NT2/D1 (cell line): Measurements from ENCODE around the gene RAB3B.
A peak's percentile ranks its signal among the peaks of the same experiment; 100 is the strongest.
"Not testable (repeated sequence)": the region's sequence is repeated elsewhere in the genome, so short reads cannot be mapped to it uniquely, and the experiment has no call there.

ENCODE experiments used
- DNase-seq: peaks from one replicate; pipeline ENCODE4 v3.0.0-alpha.2; 2011; ENCODE audit warnings: low read depth, low spot score
- H3K27me3 ChIP-seq: 2 replicates; pipeline ENCODE4 v1.6.0; 2011; ENCODE audit warnings: mild to moderate bottlenecking; ENCODE audit not compliant: insufficient read length, insufficient read depth
- H3K36me3 ChIP-seq: 2 replicates; pipeline ENCODE4 v1.6.1; 2011; ENCODE audit warnings: mild to moderate bottlenecking, low read length, mixed read lengths; ENCODE audit not compliant: insufficient read depth, insufficient read length
- H3K4me1 ChIP-seq: 2 replicates; pipeline ENCODE4 v1.5.1; 2011; ENCODE audit not compliant: insufficient read depth, insufficient read length
- H3K4me3 ChIP-seq: 2 replicates; pipeline ENCODE4 v1.5.1; 2011; ENCODE audit warnings: low read depth; ENCODE audit not compliant: insufficient read length
- H3K9ac ChIP-seq: 2 replicates; pipeline ENCODE4 v1.6.0; 2011; ENCODE audit warnings: low read depth; ENCODE audit not compliant: insufficient read length
- H3K9me3 ChIP-seq: 2 replicates; pipeline ENCODE4 v1.5.1; 2011; ENCODE audit warnings: mild to moderate bottlenecking, low read length; ENCODE audit not compliant: insufficient read depth
- SUZ12 ChIP-seq: IDR thresholded peaks from 2 replicates; pipeline ENCODE4 v1.6.1; 2011; ENCODE audit not compliant: insufficient read length, insufficient read depth; ENCODE audit errors: extremely low read depth
- YY1 ChIP-seq: IDR thresholded peaks from 2 replicates; pipeline ENCODE4 v1.6.1; 2011; ENCODE audit not compliant: insufficient read length, insufficient read depth
- ZNF274 ChIP-seq: IDR thresholded peaks from 2 replicates; pipeline ENCODE4 v1.6.1; 2011; ENCODE audit warnings: mild to moderate bottlenecking, low read depth, low read length

The RAB3B gene

GRCh38 chr1:52028328-52028727 lies 37.8 kb upstream of the RAB3B start:
- DNase-seq, result no peak
- peaks cover 59% of the 10 kb centered on the region for H3K36me3 ChIP-seq
- TF ChIP-seq YY1 (no peak), ZNF274 (no peak)
- H3K9ac ChIP-seq, result no peak overlapping the region
- no peaks in the 10 kb centered on the region for H3K9me3 ChIP-seq
- H3K4me1 ChIP-seq, result no peaks in the 10 kb centered on the region
- no peaks in the 10 kb centered on the region for H3K27me3 ChIP-seq
- H3K4me3 ChIP-seq, result no peak overlapping the region

DNA sequence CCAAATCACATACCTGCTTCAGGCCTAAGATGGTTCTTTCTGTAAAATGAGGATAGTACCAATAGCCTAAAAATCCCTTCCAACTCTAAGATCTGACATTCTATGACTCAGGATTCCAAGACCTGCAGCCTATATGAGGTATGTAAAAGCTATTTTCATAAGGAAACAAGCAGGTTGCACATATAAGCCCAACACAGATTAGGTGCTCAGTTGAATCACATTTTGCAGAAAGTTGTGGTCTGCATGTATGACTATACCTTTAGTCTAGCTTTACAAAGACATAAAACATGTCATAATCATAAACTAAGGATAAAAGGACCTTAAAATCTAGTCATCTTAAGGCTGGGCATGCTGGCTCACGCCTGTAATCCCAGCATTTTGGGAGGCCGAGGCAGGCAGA lies 35.8 kb upstream of the RAB3B start:
- peaks cover 54% of the 10 kb centered on the region for H3K36me3 ChIP-seq
- H3K9ac ChIP-seq, result no peak overlapping the region
- no peak overlapping the region for H3K4me3 ChIP-seq
- no peaks in the 10 kb centered on the region for H3K27me3 ChIP-seq
- DNase-seq, result no peak
- H3K4me1 ChIP-seq, result no peaks in the 10 kb centered on the region
- TF ChIP-seq SUZ12, result no peak
- no peak for TF ChIP-seq YY1
- no peak for TF ChIP-seq ZNF274
- no peaks in the 10 kb centered on the region for H3K9me3 ChIP-seq

DNA sequence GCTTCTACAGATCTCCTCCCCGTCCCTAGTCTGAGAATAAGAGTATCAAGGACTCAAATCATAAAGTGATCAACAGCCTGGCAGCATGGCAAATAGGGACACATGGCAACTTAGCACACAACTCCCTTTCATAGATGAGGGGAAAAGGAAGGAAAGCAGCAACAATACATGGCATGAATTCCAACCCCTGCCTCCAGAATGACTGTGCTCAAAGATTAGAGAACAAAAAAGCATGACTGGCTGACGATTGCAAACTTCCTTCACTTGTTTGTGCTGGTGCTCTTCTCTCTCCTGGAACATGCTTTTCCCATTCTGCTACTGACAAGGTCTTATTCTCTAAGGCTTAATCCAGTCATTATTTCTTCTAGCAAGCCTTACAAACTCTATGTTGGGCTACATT lies 31.6 kb upstream of the RAB3B start:
- H3K9me3 ChIP-seq, result no peaks in the 10 kb centered on the region
- no peaks in the 10 kb centered on the region for H3K4me1 ChIP-seq
- H3K36me3 ChIP-seq, result peaks cover 50% of the 10 kb centered on the region
- no peak for DNase-seq
- H3K9ac ChIP-seq, result no peak overlapping the region
- no peak for TF ChIP-seq YY1
- TF ChIP-seq ZNF274, result no peak
- TF ChIP-seq SUZ12, result no peak
- no peak overlapping the region for H3K4me3 ChIP-seq
- no peaks in the 10 kb centered on the region for H3K27me3 ChIP-seq

DNA sequence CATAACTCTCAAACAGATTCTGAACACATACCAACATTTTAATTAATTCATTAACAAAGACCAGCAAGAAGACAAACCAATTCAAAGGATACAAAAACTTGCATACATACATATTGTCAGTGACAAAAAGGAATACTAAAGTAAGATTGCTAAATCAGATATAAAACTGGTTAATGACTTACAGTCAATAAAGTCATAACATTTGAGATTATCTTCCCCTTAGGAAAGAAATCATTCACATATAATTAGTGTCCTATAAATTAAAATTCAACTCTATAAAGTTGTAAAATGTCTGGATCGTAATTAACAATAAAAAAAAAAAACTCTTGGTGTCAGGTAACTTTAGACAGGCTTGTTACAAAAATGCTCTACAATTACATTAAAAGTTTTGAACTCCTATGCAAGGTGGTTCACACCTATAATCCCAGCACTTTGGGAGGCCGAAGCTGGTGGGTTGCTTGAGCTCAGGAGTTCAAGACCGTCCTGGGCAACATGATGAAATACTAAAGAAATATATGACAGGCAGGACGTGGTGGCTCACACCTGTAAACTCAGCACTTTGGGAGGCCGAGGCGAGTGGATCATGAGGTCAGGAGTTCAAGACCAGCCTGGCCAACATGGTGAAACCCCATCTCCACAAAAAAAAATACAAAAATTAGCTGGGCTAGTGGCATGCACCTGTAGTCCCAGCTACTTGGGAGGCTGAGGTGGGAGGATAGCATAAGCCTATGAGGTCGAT lies 17.7 kb upstream of the RAB3B start:
- no peak for TF ChIP-seq YY1
- no peak for TF ChIP-seq SUZ12
- TF ChIP-seq ZNF274, result no peak

DNA sequence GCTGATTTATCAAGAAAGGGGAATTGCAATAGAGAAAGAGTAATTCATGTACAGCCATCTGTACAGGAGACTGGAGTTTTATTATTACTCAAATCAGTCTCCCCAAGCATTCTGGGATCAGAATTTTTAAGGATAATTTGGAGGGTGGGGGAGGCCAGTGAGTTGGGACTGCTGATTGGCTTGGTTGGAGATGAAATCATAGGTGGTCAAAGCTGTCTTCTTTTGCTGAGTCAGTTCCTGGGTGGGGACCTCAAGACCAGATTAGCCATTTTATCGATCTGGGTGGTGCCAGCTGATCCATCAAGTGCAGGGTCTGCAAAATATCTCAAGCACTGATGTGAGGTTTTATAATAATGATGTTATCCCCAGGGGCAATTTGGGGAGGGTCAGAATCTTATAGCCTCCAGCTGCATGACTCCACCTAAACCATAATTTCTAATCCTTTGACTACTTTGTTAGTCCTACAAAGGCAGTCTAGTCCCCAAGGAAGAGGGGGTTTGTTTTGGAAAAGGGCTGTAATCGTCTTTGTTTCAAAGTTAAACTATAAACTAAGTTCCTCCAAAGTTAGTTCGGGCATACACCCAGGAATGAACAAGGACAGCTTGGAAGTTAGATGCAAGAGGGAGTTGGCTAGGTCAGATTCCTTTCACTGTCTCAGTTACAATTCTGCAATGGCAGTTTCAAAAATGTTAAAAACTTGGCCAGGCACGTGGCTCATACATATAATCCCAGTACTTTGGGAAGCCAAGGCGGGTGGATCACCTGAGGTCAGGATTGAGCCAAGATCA lies 16.9 kb upstream of the RAB3B start:
- TF ChIP-seq SUZ12 (no peak), ZNF274 (no peak), YY1 (no peak)
- Histone ChIP-seq H3K36me3 (no peaks in the 10 kb centered on the region), H3K9ac (peak overlapping the region; percentile 34), H3K4me1 (peaks cover 7% of the 10 kb centered on the region), H3K9me3 (no peaks in the 10 kb centered on the region), H3K4me3 (no peak overlapping the region), H3K27me3 (no peaks in the 10 kb centered on the region)
- no peak for DNase-seq

More for the DNA sequence above, 17.7 kb upstream of the RAB3B start:
- Histone ChIP-seq H3K27me3 (no peaks in the 10 kb centered on the region), H3K9ac (no peak overlapping the region), H3K36me3 (no peaks in the 10 kb centered on the region), H3K4me3 (no peak overlapping the region), H3K4me1 (peaks cover 7% of the 10 kb centered on the region), H3K9me3 (no peaks in the 10 kb centered on the region)
- DNase-seq, result no peak

GRCh38 chr1:52006081-52006553 lies 15.6 kb upstream of the RAB3B start:
- H3K36me3 ChIP-seq, DNase-seq: not testable (repeated sequence)

DNA sequence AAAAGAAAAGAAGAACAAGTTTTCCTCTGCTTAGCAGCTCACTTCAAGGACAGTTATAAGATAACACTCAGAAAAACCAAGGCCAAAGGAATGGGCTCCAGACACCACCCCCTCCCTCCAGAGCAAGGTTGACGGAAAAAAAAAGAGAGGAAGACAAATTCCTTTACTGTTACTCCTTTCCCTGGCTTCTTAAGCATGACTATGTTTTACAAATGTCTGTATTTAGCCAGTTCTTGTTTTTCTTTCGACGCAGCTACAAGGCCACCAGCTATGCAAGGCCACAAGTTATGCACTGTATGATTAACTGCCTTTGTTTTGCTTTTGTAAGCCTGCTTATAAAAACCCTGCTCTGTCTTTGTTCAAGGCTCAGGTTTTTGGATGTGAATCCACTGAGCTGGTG lies 15.0 kb upstream of the RAB3B start:
- H3K36me3 ChIP-seq, H3K9me3 ChIP-seq, H3K4me3 ChIP-seq, H3K27me3 ChIP-seq, DNase-seq, H3K4me1 ChIP-seq: not testable (repeated sequence)
- H3K9ac ChIP-seq, result peak overlapping the region; percentile 63

More at GRCh38 chr1:52006081-52006553, 15.6 kb upstream of the RAB3B start:
- H3K27me3 ChIP-seq, H3K4me1 ChIP-seq, H3K4me3 ChIP-seq, H3K9me3 ChIP-seq: not testable (repeated sequence)
- H3K9ac ChIP-seq, result peak overlapping the region; percentile 63
